ENCODE results near the gene RUFY2. TPM values are rescaled to one million over a fixed set of nuclear protein-coding genes. Genes with fewer than 3 reads are reported as not detected.

RUFY2 gene
- total and polyA plus RNA-seq, 2 donors from 2014 or later, result 7.4 to 27.5 TPM

DNA sequence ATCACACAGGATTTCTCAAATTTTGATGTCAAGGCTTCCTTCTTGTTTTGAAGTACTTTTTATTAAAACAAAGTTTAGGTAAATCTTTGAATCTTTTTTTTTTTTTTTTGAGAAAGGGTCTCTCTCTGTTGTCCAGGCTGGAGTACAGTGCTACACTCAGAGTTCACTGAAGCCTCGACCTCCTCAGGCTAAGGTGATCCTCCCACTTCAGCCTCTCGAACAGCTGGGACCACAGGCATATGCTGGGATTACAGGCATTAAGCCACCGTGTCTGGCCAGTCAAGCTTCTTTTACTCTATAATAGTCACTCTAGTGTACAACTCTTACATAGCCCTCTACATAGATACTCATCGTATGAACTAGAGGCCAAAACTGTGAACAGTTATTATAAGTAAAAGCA is 3.4 kb downstream of the RUFY2 start:
- no peak overlapping the region for H3K4me3 ChIP-seq (ENCODE audit: low read length in 3 of 3)
- FAIRE-seq (no peak), DNase-seq (no peak)
- TF ChIP-seq, protein P1, sequence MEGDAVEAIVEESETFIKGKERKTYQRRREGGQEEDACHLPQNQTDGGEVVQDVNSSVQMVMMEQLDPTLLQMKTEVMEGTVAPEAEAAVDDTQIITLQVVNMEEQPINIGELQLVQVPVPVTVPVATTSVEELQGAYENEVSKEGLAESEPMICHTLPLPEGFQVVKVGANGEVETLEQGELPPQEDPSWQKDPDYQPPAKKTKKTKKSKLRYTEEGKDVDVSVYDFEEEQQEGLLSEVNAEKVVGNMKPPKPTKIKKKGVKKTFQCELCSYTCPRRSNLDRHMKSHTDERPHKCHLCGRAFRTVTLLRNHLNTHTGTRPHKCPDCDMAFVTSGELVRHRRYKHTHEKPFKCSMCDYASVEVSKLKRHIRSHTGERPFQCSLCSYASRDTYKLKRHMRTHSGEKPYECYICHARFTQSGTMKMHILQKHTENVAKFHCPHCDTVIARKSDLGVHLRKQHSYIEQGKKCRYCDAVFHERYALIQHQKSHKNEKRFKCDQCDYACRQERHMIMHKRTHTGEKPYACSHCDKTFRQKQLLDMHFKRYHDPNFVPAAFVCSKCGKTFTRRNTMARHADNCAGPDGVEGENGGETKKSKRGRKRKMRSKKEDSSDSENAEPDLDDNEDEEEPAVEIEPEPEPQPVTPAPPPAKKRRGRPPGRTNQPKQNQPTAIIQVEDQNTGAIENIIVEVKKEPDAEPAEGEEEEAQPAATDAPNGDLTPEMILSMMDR (IDR thresholded peaks at IDR 0.05; ENCODE audit: borderline replicate concordance, extremely low read depth, insufficient read depth), result no peak
- intact Hi-C loops (cut with DNase I), result no loop called here
- H3K27me3 ChIP-seq (ENCODE audit: control insufficient read depth, insufficient read depth, low read length), result no peaks in the 10 kb centered on the region
- no peaks in the 10 kb centered on the region for H3K9me3 ChIP-seq (ENCODE audit: control insufficient read depth in 2 of 3, insufficient read depth in 1 of 3, low read length in 3 of 3)
- H3K9ac ChIP-seq (ENCODE audit: low read length in 3 of 3), result no peak overlapping the region
- H3K4me1 ChIP-seq (ENCODE audit: control insufficient read depth in 2 of 3, insufficient read depth in 2 of 3, low read depth in 1 of 3, low read length in 3 of 3), result no peaks in the 10 kb centered on the region
- no peak overlapping the region for H3K27ac ChIP-seq (ENCODE audit: low read depth in 2 of 2, low read length in 2 of 2)
- peaks cover 0 to 5% (median 0%) of the 10 kb centered on the region in 3 donors for H3K36me3 ChIP-seq (ENCODE audit: control insufficient read depth in 2 of 3, insufficient read depth in 3 of 3, low read length in 3 of 3)

- no peaks in the 10 kb centered on the region for H3K4me1 ChIP-seq (ENCODE audit: control insufficient read depth in 2 of 3, insufficient read depth in 2 of 3, low read depth in 1 of 3, low read length in 3 of 3)
- intact Hi-C loops (cut with DNase I), result no loop called here
- no peak for FAIRE-seq
Measured at GRCh38 chr10:68402276-68402675, 4.8 kb downstream of the RUFY2 start.

GRCh38 chr10:68397005-68397404 is 10.1 kb downstream of the RUFY2 start:
- H3K36me3 ChIP-seq (ENCODE audit: control insufficient read depth in 2 of 3, insufficient read depth in 3 of 3, low read length in 3 of 3), result peaks cover 5 to 11% (median 5%) of the 10 kb centered on the region in 3 donors
- no peaks in the 10 kb centered on the region for H3K27me3 ChIP-seq (ENCODE audit: control insufficient read depth, insufficient read depth, low read length)
- no peaks in the 10 kb centered on the region for H3K9me3 ChIP-seq (ENCODE audit: control insufficient read depth in 2 of 3, insufficient read depth in 1 of 3, low read length in 3 of 3)
- TF ChIP-seq, protein P1 (IDR thresholded peaks at IDR 0.05; ENCODE audit: borderline replicate concordance, extremely low read depth, insufficient read depth), result no peak
- intact Hi-C loops (cut with DNase I), result no loop called here
- H3K27ac ChIP-seq (ENCODE audit: low read depth in 2 of 2, low read length in 2 of 2), result no peak overlapping the region
- FAIRE-seq, result no peak
- no peak for DNase-seq
- H3K4me3 ChIP-seq (ENCODE audit: low read length in 3 of 3), result no peak overlapping the region
- H3K4me1 ChIP-seq (ENCODE audit: control insufficient read depth in 2 of 3, insufficient read depth in 2 of 3, low read depth in 1 of 3, low read length in 3 of 3), result no peaks in the 10 kb centered on the region
- H3K9ac ChIP-seq (ENCODE audit: low read length in 3 of 3), result no peak overlapping the region

More at GRCh38 chr10:68402276-68402675, 4.8 kb downstream of the RUFY2 start:
- TF ChIP-seq, protein P1 (IDR thresholded peaks at IDR 0.05; ENCODE audit: borderline replicate concordance, extremely low read depth, insufficient read depth), result no peak
- H3K36me3 ChIP-seq (ENCODE audit: control insufficient read depth in 2 of 3, insufficient read depth in 3 of 3, low read length in 3 of 3), result peaks cover 0 to 5% (median 0%) of the 10 kb centered on the region in 3 donors
- no peak overlapping the region for H3K27ac ChIP-seq (ENCODE audit: low read depth in 2 of 2, low read length in 2 of 2)
- H3K9ac ChIP-seq (ENCODE audit: low read length in 3 of 3), result no peak overlapping the region
- no peaks in the 10 kb centered on the region for H3K27me3 ChIP-seq (ENCODE audit: control insufficient read depth, insufficient read depth, low read length)
- DNase-seq, result no peak
- H3K9me3 ChIP-seq (ENCODE audit: control insufficient read depth in 2 of 3, insufficient read depth in 1 of 3, low read length in 3 of 3), result no peaks in the 10 kb centered on the region
- no peak overlapping the region for H3K4me3 ChIP-seq (ENCODE audit: low read length in 3 of 3)

- Histone ChIP-seq H3K27ac (ENCODE audit: low read depth in 2 of 2, low read length in 2 of 2) (no peak overlapping the region), H3K27me3 (ENCODE audit: control insufficient read depth, insufficient read depth, low read length) (no peaks in the 10 kb centered on the region), H3K4me1 (ENCODE audit: control insufficient read depth in 2 of 3, insufficient read depth in 2 of 3, low read depth in 1 of 3, low read length in 3 of 3) (no peaks in the 10 kb centered on the region), H3K4me3 (ENCODE audit: low read length in 3 of 3) (no peak overlapping the region), H3K36me3 (ENCODE audit: control insufficient read depth in 2 of 3, insufficient read depth in 3 of 3, low read length in 3 of 3) (peaks cover 3 to 31% (median 9%) of the 10 kb centered on the region in 3 donors), H3K9me3 (ENCODE audit: control insufficient read depth in 2 of 3, insufficient read depth in 1 of 3, low read length in 3 of 3) (no peaks in the 10 kb centered on the region), H3K9ac (ENCODE audit: low read length in 3 of 3) (no peak overlapping the region)
- TF ChIP-seq, protein P1 (IDR thresholded peaks at IDR 0.05; ENCODE audit: borderline replicate concordance, extremely low read depth, insufficient read depth), result no peak
- DNase-seq (no peak), FAIRE-seq (no peak)
- intact Hi-C loops (cut with DNase I), result no loop called here
Measured at GRCh38 chr10:68385740-68386139, 21.3 kb downstream of the RUFY2 start.

Measured in kidney (tissue), 14 donors.